K562 (cell line): ENCODE measurements around the gene ARSA. TPM values are rescaled to one million over a fixed set of nuclear protein-coding genes. Genes with fewer than 3 reads are reported as not detected.
A peak's percentile ranks its signal among the peaks of the same experiment; 100 is the strongest.

Source experiments
- ATAC-seq: fragments of 200-7000 bp; cut with Tn5 transposase; 3 replicates; pipeline ENCODE4 v1.9.1; 2020; ENCODE audit warnings: moderate library complexity
- BruUV-seq: library from RNA; stranded (reverse); fragments of 400-500 nt; replicated peaks from 2 replicates; lab custom pipeline; 2021; lab: Mats Ljungman, UMichigan
- CTCF ChIA-PET: fragments of 300-600 bp; formaldehyde crosslinking; extraction: SDS; loops from one replicate; lab custom pipeline; 2021; ENCODE audit warnings: low intra/inter-chr PET ratio; lab: Yijun Ruan, JAX
- POLR2A ChIA-PET: fragments of 300-600, 350-650 bp; sonication (Branson Sonifier 250); formaldehyde crosslinking; extraction: SDS; loops from one replicate; lab custom pipeline; 2021; ENCODE audit warnings: antibody characterized with exemption, inconsistent platforms; lab: Yijun Ruan, JAX
- DNase-seq, 4 experiments: peaks; one replicate each; pipeline versions ENCODE4 v3.0.0 to v3.0.0-alpha.2; 2011 to 2018; ENCODE audit warnings: low spot score in 3 of 4, mixed read lengths in 3 of 4; ENCODE audit errors: extremely low read depth in 1 of 4
- FAIRE-seq: peaks from 2 replicates; lab custom pipeline; 2011; peaks lifted over from hg19 to GRCh38; lab: Jason Lieb, UNC
- H2AFZ ChIP-seq: 2 replicates; pipeline ENCODE4 v1.6.0; 2011; ENCODE audit warnings: low read depth, low read length, control low read depth, inconsistent platforms
- H3K27ac ChIP-seq: fragments of 200-600 bp; 3 replicates; pipeline ENCODE4 v1.8.0; 2011; ENCODE audit warnings: low read depth, mild to moderate bottlenecking, control low read depth, inconsistent platforms, low read length, moderate library complexity, mixed read lengths; ENCODE audit errors: extremely low read depth
- H3K27me3 ChIP-seq, 2 experiments: fragments of 300-600 bp in 1 of 2; 2 replicates in 1 of 2; 3 replicates in 1 of 2; pipeline versions ENCODE4 v1.6.0 to v1.8.0; 2011; ENCODE audit warnings: inconsistent platforms in 2 of 2, low read length in 2 of 2, mild to moderate bottlenecking in 1 of 2, mixed read lengths in 1 of 2, moderate library complexity in 1 of 2; ENCODE audit not compliant: control insufficient read depth in 2 of 2, insufficient read depth in 2 of 2
- H3K36me3 ChIP-seq: fragments of 300-600 bp; 3 replicates; pipeline ENCODE4 v1.8.0; 2011; ENCODE audit warnings: mild to moderate bottlenecking, low read length, inconsistent platforms; ENCODE audit not compliant: control insufficient read depth, insufficient read depth
- H3K4me1 ChIP-seq, 2 experiments: fragments of 200-600 bp in 1 of 2; replicated peaks in 1 of 2; 2 replicates in 1 of 2; 3 replicates in 1 of 2; pipeline versions ENCODE4 v1.5.1 to v1.8.0; 2011; ENCODE audit warnings: inconsistent platforms in 2 of 2, low read length in 2 of 2, mild to moderate bottlenecking in 1 of 2, mixed read lengths in 1 of 2, moderate library complexity in 1 of 2; ENCODE audit not compliant: control insufficient read depth in 2 of 2, insufficient read depth in 2 of 2
- H3K4me2 ChIP-seq: 2 replicates; pipeline ENCODE4 v1.6.1; 2011; ENCODE audit warnings: low read length, control low read depth, inconsistent platforms, mixed read lengths; ENCODE audit not compliant: insufficient read depth
- H3K4me3 ChIP-seq: fragments of 200-600 bp; sonication (generic), shearing (Covaris generic); 2 replicates; pipeline ENCODE4 v1.5.1; 2016; ENCODE audit warnings: control low read depth, inconsistent platforms
- H3K79me2 ChIP-seq: fragments of 200-600 bp; 3 replicates; pipeline ENCODE4 v1.8.0; 2011; ENCODE audit warnings: low read length, inconsistent platforms; ENCODE audit not compliant: control insufficient read depth, insufficient read depth
- H3K9ac ChIP-seq, 2 experiments: 2 replicates each; pipeline versions ENCODE4 v1.6.0 to v1.6.1; 2011; ENCODE audit warnings: low read depth in 2 of 2, low read length in 2 of 2, control low read depth in 1 of 2, inconsistent platforms in 1 of 2, mild to moderate bottlenecking in 1 of 2, mixed read lengths in 1 of 2; ENCODE audit not compliant: insufficient read depth in 1 of 2
- H3K9me1 ChIP-seq: one replicate; pipeline ENCODE4 v1.6.0; 2011; ENCODE audit warnings: inconsistent platforms, mild to moderate bottlenecking, low read length, moderate library complexity; ENCODE audit not compliant: control insufficient read depth, insufficient read depth
- H3K9me3 ChIP-seq: replicated peaks from 2 replicates; pipeline ENCODE4 v1.5.1; 2011; ENCODE audit warnings: low read depth, low read length, inconsistent platforms; ENCODE audit not compliant: control insufficient read depth, insufficient read depth
- H4K20me1 ChIP-seq: replicated peaks from 2 replicates; pipeline ENCODE4 v1.6.1; 2011; ENCODE audit warnings: low read length, inconsistent platforms, mixed read lengths; ENCODE audit not compliant: control insufficient read depth, insufficient read depth
- ARID2 ChIP-seq: fragments of 450-650 bp; IDR thresholded peaks from 2 replicates; pipeline ENCODE4 v1.6.1; 2017; ENCODE audit warnings: antibody characterized with exemption, mild to moderate bottlenecking
- ATF7 ChIP-seq: fragments of 450-650 bp; IDR thresholded peaks from 2 replicates; pipeline ENCODE4 v1.7.1; 2014; ENCODE audit warnings: mild to moderate bottlenecking, moderate library complexity
- CTCFL ChIP-seq: IDR thresholded peaks from 2 replicates; pipeline ENCODE4 v1.6.1; 2011; ENCODE audit warnings: borderline replicate concordance, low read depth, mild to moderate bottlenecking, moderate library complexity, low read length; ENCODE audit not compliant: insufficient read depth, poor library complexity, severe bottlenecking
- HMG20B ChIP-seq: fragments of 250-450 bp; sonication (Bioruptor Pico); IDR thresholded peaks from 2 replicates; pipeline ENCODE4 v1.5.0; 2021; ENCODE audit warnings: mild to moderate bottlenecking
- RCOR1 ChIP-seq, 2 experiments: IDR thresholded peaks; 2 replicates each; pipeline ENCODE4 v1.6.1; 2012; ENCODE audit warnings: low read depth in 2 of 2, low read length in 2 of 2, borderline replicate concordance in 1 of 2, improper control_type of control experiment in 1 of 2
- REST ChIP-seq, 2 experiments: fragments of 450-650 bp; formaldehyde crosslinking in 1 of 2; IDR thresholded peaks; 2 replicates each; pipeline versions ENCODE4 v1.4.0 to v1.6.1; 2014 to 2020; ENCODE audit warnings: mild to moderate bottlenecking in 2 of 2, borderline replicate concordance in 1 of 2, low read depth in 1 of 2
- SP2 ChIP-seq: IDR thresholded peaks from 2 replicates; pipeline ENCODE4 v1.6.1; 2011; ENCODE audit warnings: mild to moderate bottlenecking, low read depth, low read length, moderate library complexity; ENCODE audit not compliant: poor library complexity, severe bottlenecking; ENCODE audit errors: extremely low read depth
- SREBF2 ChIP-seq: sonication (generic); formaldehyde crosslinking; IDR thresholded peaks from 2 replicates; pipeline ENCODE4 v1.4.0; 2020; ENCODE audit warnings: mild to moderate bottlenecking, missing genetic modification reagents
- STAG1 ChIP-seq: sonication (generic); formaldehyde crosslinking; IDR thresholded peaks from 2 replicates; pipeline ENCODE4 v1.5.0; 2020; ENCODE audit warnings: missing genetic modification reagents, borderline replicate concordance
- WHSC1 ChIP-seq: IDR thresholded peaks from one replicate; pipeline ENCODE4 v1.6.1; 2012; ENCODE audit warnings: low read length, control low read depth, inconsistent platforms
- ZNF384 ChIP-seq: IDR thresholded peaks from 2 replicates; pipeline ENCODE4 v1.6.1; 2012; ENCODE audit warnings: low read depth, low read length, improper control_type of control experiment
- WGBS: fragments of 100-300 bp; shearing (Covaris generic); methylation state at CpG from one replicate; pipeline ENCODE4 v1.1.6; 2016; ENCODE audit warnings: low coverage, mixed read lengths; ENCODE audit not compliant: insufficient coverage; ENCODE audit errors: missing lambda C conversion rate; 5-methylcytosine and 5-hydroxymethylcytosine counted together
- in situ Hi-C: fragments of 300-500 bp; cut with MboI; formaldehyde crosslinking; loops from 4 replicates; pipeline ENCODE4 v1.15.0; 2018; ENCODE audit warnings: inconsistent platforms, mixed read lengths
- intact Hi-C: fragments of 100-400 bp; cut with micrococcal nuclease; formaldehyde crosslinking; loops from 2 replicates; pipeline ENCODE4 v1.14.2; 2022
- polyA plus RNA-seq, 8 experiments: library from polyadenylated mRNA; depleted of rRNA in 4 of 8; stranded (reverse) in 5 of 8; unstranded in 3 of 8; fragments of >200 nt; fragmentation: Nextera tagmentation in 2 of 8; fragmentation: Illumina TruSeq in 1 of 8; extraction: Ambion mirVana in 2 of 8; extraction: Trizol in 1 of 8; gene quantifications; 2 replicates each; pipeline versions ENCODE4 v1.2.1 to v1.2.3, GENCODE V29; 2011 to 2014; ENCODE audit warnings: inconsistent platforms in 1 of 8, missing spikeins in 1 of 8
- total RNA-seq, 7 experiments: library from RNA; depleted of rRNA in 6 of 7; stranded (reverse); fragments of >200 nt in 6 of 7; fragmentation: Illumina TruSeq in 2 of 7; extraction: Trizol in 2 of 7; gene quantifications; 2 replicates each; pipeline versions ENCODE4 v1.2.1 to v1.2.3, GENCODE V29; 2011 to 2021; ENCODE audit warnings: low replicate concordance in 1 of 7

The ARSA gene
- total and polyA plus RNA-seq, 9 of the 15 experiments (the other 6 are each of a cell fraction or from before 2014, with no cell fraction given): 0.32 to 10.9 (median 1.8) TPM; not detected in 1

DNA sequence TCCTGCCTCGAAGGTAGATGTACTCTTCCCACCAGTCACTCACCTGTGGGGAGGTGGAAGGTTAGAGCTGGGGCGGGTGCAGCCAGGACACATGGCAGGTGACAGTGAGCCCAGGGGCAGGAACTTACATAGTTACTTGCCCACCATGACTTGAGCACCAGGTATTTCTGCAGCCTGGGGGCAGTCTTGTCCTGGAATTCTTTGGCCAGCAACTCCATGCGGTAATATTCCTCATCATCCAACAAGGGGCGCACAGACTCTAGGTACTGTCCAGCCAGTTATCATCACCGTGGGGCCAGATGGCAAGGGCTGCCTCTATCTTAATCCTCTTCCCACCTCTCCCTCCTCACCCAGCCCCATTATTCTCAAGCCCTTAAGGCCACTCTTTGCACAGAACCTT lies 51.9 kb downstream of the ARSA start:
- Histone ChIP-seq H2AFZ (no peak overlapping the region), H3K27ac (no peak overlapping the region), H3K36me3 (no peaks in the 10 kb centered on the region; the same call in 2 of the 3 replicates), H3K79me2 (no peaks in the 10 kb centered on the region), H3K4me3 (no peak overlapping the region), H3K4me1 (peaks cover 0 to 10% of the 10 kb centered on the region in 2 experiments; a peak in 2 of 5 replicates), H4K20me1 (no peaks in the 10 kb centered on the region), H3K27me3 (no peaks in the 10 kb centered on the region), H3K9me1 (no peaks in the 10 kb centered on the region), H3K9me3 (no peaks in the 10 kb centered on the region), H3K9ac (no peak overlapping the region), H3K4me2 (no peak overlapping the region)
- in situ Hi-C loops: loop anchor here (5.0 kb wide), 1 partner anchor 36 kb away; no protein-coding TSS in a partner anchor
- BruUV-seq: no TSS peak
- intact Hi-C loops: loop anchor here (1.0 kb wide), 2 partner anchors 44 to 115 kb away; no protein-coding TSS in a partner anchor
- ATAC-seq: peak; percentile 93
- FAIRE-seq: peak; percentile 73
- ChIA-PET POLR2A (interaction anchor here (1.1 kb wide), 1 partner anchor 45 kb away, joined by 4 read pairs; no protein-coding TSS in a partner anchor), CTCF (interaction anchor here (0.7 to 3.2 kb wide), 8 partner anchors 44 to 124 kb away, joined by 3 to 51 read pairs (median 4); partner anchors contain the start of gene SCO2)
- 9% methylated on average over 4 of the region's 5 CpGs for WGBS
- DNase-seq: peak; percentile 34 to 79 (median 52)
- TF ChIP-seq STAG1: peak; percentile 54; the same call in 1 of the 2 replicates
- TF ChIP-seq CTCFL: no peak
- 0 out of 2 replicates have a peak, but pooled peaks have one; percentile 31 for TF ChIP-seq ATF7
- TF ChIP-seq SREBF2 (CRISPR knock-in tag): no peak
- TF ChIP-seq ARID2: peak; percentile 74
- TF ChIP-seq REST (IDR thresholded peaks at IDR 0.05; ENCODE audit: borderline replicate concordance): peak; percentile 91
- no peak for TF ChIP-seq REST (CRISPR knock-in tag; IDR thresholded peaks at IDR 0.05; ENCODE audit: low read depth)
- TF ChIP-seq SP2: no peak
- peak in 1 of 2 experiments; percentile 15; a peak in 1 of 4 replicates for TF ChIP-seq RCOR1 (IDR thresholded peaks at IDR 0.05; ENCODE audit: borderline replicate concordance in 1 of 2, low read depth in 2 of 2, low read length in 2 of 2)
- TF ChIP-seq ZNF384: peak; percentile 69; the same call in 1 of the 2 replicates
- TF ChIP-seq WHSC1: no peak
- TF ChIP-seq HMG20B (CRISPR knock-in tag): no peak
